ENCODE results near the gene BMPR1A.

GRCh38 chr10:86804805-86805204 is 48.4 kb downstream of the BMPR1A start:
- TF ChIP-seq CTCF (IDR thresholded peaks at IDR 0.05; ENCODE audit: low read depth, low read length, poor library complexity, severe bottlenecking) (no peak), EZH2phosphoT487 (IDR thresholded peaks at IDR 0.05; ENCODE audit: borderline replicate concordance, low read length) (no peak)

Measured in DOHH2 (cell line).